GM20000 (cell line): ENCODE data around the gene BAG2.

Experiments
- DNase-seq: peaks from one replicate; pipeline ENCODE4 v3.0.0; 2012; ENCODE audit warnings: low spot score
- TF ChIP-seq, protein P1 (sequence below): IDR thresholded peaks from 2 replicates; pipeline ENCODE4 v1.5.1; 2012; ENCODE audit warnings: mild to moderate bottlenecking, control low read depth; ENCODE audit errors: extremely low read depth, missing control alignments

Gene BAG2

DNA sequence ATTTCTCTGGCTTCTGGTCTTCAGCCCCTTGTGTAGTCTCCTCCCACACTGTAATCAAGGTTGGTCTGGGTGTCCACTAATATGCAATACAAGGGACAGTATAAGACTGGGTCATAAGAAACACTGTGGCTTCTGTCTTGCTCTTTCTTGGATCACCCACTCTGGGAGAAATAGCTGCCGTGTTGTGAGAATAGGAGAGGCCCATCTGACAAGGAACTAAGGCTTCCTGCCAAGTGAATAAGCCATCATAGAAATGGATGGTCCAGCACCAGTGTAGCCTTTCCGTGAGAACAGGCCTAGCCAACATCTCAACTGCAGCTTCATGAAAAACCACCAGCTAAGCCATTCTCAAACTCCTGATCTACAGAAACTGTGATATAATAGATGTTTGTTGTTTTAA lies 23.3 kb downstream of the BAG2 start:
- DNase-seq = no peak
- TF ChIP-seq, protein P1, sequence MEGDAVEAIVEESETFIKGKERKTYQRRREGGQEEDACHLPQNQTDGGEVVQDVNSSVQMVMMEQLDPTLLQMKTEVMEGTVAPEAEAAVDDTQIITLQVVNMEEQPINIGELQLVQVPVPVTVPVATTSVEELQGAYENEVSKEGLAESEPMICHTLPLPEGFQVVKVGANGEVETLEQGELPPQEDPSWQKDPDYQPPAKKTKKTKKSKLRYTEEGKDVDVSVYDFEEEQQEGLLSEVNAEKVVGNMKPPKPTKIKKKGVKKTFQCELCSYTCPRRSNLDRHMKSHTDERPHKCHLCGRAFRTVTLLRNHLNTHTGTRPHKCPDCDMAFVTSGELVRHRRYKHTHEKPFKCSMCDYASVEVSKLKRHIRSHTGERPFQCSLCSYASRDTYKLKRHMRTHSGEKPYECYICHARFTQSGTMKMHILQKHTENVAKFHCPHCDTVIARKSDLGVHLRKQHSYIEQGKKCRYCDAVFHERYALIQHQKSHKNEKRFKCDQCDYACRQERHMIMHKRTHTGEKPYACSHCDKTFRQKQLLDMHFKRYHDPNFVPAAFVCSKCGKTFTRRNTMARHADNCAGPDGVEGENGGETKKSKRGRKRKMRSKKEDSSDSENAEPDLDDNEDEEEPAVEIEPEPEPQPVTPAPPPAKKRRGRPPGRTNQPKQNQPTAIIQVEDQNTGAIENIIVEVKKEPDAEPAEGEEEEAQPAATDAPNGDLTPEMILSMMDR = no peak

DNA sequence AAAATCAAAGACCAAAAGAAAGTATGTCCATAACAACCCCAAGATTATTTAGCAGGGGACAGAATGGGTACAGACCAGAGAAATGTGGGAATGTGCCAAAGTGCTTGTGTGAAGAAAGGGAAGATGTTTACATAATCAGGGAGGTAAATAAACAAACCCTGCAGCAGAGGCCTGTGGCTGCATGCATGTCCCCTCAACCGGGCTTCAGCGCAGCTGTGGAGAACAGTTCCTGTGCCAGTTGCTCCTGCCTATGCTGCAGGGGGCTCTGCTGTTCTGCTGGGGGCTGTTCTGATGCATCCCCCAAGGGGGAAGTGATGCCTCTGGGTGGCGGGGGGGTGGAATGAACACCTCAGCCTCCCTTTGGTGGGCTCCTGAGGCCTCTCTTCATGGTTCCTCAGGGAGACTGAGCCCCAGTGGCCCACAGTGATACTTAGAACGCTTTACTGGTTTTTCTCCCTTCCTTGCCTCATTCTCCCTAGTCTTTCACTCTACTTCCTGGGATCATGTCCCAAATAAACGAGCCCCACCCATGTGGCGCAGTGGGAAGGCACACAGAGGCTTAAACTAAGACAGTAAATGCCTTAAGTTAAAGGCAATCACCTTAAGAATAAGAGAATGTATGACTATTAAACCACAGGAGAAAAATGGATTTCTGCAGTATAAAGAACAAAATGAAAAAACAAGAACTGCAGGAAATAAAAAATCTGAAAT lies 27.0 kb downstream of the BAG2 start:
- TF ChIP-seq, protein P1 = no peak
- DNase-seq = no peak

DNA sequence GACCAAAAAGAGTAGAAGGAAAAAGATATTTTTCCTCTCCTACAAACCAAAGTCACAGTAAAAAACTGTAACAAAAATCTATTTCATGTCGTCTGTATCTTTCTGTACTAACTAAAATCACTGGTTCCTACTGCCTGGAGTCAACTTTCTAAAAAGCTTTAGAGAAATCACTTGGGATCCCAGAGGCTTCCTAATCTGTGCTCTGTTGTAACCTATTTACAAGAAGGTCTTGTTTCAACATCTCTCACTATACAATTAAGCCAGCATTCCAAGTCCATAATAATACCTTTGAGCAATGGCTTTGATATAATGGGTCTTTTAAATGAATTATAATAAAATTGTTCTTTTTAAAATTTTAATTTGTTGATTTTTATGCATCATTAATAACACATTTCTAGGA lies 29.6 kb downstream of the BAG2 start:
- TF ChIP-seq, protein P1 = no peak
- DNase-seq = no peak

DNA sequence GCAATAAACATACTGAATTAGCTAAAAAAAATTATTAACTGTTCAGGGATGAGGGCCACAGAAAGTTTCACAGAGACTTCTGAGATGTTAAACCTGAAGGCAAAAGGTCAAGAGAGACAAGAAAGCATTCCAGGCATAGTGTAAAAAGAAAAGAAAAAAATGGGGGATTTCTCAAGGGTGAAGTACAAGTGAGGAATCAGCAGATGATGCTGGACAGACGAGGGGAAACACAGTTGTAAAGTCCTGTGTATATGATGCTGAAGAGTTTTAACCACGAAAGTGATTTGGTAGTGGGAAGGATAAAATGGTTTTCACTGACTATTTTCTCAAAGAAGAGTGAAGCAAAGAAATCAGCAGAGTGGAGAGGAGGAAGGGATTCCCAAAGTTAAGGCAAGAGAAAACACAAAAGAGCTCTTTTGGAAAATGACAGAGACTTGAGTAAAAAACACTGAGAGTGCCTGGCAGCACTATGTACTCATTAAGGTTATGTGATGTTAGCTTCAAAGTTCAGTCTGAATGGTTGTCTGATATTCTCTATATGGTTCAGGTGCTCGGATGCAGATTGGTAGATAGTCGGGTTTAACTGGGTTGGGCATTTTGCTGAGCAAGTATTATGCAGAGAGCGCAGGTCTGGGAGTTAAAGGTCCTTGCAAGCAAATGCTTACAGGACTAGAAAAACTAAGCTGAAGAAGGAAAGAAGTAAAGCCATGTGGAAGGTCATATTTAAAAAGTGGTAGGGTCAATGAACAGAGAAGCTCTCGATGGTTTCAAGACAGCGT lies 33.6 kb downstream of the BAG2 start:
- DNase-seq = no peak
- TF ChIP-seq, protein P1 = no peak

DNA sequence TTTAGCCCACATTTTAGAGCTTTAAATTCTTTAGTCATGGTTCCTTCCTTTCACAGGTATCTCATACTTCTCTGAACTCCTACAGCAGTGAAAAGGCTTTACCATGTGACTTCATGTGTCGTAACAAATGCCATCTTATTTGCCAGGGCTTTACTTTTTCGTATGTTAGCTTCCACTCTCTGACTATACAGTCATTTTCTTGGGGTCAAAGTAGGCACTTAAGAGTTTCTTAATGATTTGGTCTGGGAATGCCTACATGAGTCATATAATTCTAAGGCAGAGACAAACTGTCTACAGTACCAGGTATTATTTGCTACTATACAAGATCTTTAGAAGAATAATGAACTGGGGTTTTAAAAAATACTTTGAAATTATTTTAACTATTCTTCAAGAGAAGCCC lies 35.0 kb downstream of the BAG2 start:
- DNase-seq = no peak
- TF ChIP-seq, protein P1 = no peak

DNA sequence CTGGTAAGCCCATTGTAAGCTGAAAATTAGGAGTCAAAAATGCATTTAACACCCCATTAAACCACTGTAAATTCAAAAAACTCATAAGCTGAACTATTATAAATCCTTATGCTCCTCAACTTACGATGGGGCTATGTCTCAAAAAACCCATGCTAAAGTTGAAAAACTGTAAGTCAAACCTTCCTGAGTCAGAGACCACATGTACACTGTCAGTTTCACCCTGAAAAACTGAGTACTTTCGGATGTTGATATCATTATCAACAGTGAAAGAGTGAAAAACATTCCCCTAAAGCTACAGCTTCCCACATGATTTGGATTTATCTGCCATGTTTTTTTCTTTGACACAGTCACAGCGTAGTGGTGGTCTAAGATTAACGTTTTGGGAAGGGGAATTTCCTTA lies 35.7 kb downstream of the BAG2 start:
- no peak for DNase-seq
- TF ChIP-seq, protein P1 = no peak

DNA sequence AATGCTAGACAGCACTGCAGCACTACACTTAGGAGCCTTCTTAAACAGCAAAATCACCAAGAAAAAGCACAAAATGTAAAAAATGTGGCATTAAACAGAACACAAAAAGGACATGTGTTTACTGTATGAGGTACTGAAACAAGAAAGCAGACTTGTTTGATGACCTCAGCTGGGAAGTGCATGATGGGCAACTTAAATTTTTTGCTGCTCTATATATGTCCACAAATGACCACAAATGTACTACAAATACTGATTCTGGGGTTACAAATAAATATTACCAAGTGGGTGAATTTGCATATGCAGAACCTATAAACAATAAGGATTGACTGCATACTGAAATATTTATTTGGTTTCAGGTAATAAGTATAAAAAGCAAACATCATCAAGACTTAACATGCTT lies 36.9 kb downstream of the BAG2 start:
- DNase-seq = no peak
- TF ChIP-seq, protein P1 = no peak
